D721Med (cell line): Measurements from ENCODE around the gene VSTM2L.
"Not testable (repeated sequence)": the region's sequence is repeated elsewhere in the genome, so short reads cannot be mapped to it uniquely, and the experiment has no call there.

Experiments
- DNase-seq: peaks from one replicate; pipeline ENCODE4 v3.0.0; 2011; ENCODE audit warnings: low spot score; ENCODE audit not compliant: insufficient read length
- FAIRE-seq: peaks from 2 replicates; lab custom pipeline; 2011; peaks lifted over from hg19 to GRCh38; lab: Jason Lieb, UNC
- TF ChIP-seq, protein P1 (sequence below): IDR thresholded peaks from 2 replicates; pipeline ENCODE4 v1.5.1; 2012; ENCODE audit warnings: mild to moderate bottlenecking, control low read depth; ENCODE audit not compliant: insufficient read depth; ENCODE audit errors: missing control alignments

VSTM2L gene, protein sequence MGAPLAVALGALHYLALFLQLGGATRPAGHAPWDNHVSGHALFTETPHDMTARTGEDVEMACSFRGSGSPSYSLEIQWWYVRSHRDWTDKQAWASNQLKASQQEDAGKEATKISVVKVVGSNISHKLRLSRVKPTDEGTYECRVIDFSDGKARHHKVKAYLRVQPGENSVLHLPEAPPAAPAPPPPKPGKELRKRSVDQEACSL

DNA sequence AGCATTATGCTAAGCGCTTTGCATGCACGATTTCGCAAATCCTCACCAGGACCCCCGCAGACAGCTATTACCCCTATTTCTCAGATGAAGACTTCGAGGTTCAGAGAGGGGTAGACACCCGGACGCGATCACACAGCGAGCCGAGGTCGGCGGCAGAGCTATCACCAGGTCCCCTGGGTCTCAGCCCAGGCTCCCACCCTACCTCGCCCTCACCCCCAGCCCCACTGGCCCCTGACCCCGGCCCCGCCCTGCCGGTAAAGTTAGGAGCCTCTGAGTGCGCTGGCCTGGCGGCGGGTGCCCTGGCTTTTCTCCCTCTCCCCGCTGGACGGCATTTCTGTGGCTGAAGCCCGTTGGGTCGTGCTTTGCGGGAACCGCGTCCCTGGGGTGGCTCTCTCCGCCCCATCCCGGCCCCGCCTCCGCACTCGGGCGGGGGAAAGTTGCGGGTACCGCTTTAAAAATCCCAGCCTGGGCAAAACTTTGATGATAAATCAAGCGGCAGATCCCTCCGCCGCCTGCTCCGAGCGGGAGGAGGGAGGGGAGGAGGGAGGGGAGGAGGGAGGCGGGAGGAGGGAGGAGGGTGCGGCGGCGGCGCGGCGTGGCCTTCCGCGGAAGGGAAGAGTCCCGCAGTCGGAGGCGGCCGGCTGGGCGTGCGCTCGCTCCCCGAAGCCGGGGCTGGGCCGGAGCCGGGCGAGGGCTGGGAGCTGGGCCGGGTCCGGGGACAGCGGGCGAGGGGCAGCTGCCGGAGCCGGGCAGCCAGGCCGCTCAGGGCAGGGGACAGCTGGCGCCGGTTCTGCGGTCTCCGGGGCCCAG is at the start of gene VSTM2L:
TSS of gene VSTM2L (plus strand) at position 624 of the 810 bp plus-strand sequence. CDS start 224 bp downstream, outside the sequence.
- TF ChIP-seq, protein P1, sequence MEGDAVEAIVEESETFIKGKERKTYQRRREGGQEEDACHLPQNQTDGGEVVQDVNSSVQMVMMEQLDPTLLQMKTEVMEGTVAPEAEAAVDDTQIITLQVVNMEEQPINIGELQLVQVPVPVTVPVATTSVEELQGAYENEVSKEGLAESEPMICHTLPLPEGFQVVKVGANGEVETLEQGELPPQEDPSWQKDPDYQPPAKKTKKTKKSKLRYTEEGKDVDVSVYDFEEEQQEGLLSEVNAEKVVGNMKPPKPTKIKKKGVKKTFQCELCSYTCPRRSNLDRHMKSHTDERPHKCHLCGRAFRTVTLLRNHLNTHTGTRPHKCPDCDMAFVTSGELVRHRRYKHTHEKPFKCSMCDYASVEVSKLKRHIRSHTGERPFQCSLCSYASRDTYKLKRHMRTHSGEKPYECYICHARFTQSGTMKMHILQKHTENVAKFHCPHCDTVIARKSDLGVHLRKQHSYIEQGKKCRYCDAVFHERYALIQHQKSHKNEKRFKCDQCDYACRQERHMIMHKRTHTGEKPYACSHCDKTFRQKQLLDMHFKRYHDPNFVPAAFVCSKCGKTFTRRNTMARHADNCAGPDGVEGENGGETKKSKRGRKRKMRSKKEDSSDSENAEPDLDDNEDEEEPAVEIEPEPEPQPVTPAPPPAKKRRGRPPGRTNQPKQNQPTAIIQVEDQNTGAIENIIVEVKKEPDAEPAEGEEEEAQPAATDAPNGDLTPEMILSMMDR: no peak
- DNase-seq (no peak), FAIRE-seq (no peak)

DNA sequence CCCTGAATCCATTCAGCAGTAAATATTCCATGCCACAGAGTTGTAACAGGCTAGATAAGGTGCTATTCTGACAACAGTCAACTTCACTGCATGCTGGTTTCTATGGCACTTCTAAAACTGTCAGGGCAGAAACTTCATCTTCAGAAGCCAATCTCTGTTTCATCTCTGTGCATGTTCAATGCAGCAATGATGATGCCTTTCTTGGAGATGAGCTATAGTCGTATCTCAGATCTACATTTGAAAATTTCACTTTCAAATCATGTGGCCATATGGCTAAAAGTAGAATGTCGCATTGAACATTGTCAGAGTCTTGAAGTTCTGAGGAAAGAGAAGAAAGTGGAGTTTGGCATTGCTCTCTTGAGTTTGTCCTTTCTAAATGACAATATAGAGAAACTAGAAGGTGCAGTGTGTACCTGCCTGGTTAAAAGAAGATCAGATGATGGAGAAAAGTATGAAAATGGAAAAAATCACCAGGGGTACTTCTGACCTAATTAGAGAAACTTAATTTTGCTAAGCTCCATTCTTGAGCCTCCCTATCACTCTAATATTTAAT is 49.0 kb upstream of the VSTM2L start:
- DNase-seq: no peak
- TF ChIP-seq, protein P1: no peak
- no peak for FAIRE-seq

DNA sequence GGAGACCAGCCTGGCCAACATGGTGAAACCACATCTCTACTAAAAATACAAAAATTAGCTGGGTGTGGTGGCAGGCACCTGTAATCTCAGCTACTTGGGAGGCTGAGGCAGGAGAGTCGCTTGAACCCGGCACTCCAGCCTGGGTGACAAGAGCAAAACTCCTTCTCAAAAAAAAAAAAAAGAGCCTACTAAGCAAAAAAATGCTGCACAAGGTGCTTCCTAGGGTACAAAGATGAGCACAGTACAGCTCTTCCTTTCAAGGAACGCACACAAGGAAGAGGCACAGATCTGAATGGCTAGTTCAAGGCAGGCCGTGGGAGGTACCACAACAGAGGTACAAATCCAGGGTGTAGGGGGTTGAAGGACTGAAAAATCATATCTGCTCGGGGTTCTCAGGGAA is 46.9 kb upstream of the VSTM2L start:
- DNase-seq, FAIRE-seq: not testable (repeated sequence)

DNA sequence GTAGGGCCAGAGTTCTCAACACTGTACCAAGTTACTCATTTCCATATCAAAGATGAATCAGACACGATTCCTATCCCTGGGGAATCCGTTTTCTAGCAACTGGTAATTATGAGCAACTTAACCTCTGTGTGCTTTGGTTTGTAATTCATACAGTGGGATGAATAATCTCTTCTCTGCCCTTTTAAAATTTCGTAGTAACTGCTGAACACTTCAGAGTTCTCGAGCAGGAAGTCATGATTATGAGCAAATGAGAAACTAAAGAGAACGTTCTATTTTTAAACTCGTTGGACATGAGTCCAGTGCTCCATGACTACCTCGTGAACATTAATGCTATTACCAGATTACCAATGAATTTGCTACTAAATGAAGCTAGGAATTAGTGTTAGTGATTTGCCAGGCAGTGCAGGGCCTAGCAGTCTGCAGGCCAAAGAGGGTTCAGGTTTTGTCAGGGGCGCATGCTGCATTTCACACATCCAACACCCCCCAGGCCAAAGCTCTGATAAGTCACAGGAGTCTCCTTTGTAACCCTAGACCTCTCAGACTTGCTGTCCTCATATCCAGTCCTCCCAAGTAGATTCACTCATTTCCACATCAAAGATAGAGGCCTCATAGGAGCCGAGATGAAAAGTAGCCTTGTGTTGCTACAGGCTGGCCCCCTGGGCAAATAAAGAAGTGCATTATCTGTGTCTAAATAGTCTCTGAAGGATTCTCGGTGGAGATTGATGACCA is 45.8 kb upstream of the VSTM2L start:
- TF ChIP-seq, protein P1: no peak
- DNase-seq (no peak), FAIRE-seq (peak; percentile 69)

DNA sequence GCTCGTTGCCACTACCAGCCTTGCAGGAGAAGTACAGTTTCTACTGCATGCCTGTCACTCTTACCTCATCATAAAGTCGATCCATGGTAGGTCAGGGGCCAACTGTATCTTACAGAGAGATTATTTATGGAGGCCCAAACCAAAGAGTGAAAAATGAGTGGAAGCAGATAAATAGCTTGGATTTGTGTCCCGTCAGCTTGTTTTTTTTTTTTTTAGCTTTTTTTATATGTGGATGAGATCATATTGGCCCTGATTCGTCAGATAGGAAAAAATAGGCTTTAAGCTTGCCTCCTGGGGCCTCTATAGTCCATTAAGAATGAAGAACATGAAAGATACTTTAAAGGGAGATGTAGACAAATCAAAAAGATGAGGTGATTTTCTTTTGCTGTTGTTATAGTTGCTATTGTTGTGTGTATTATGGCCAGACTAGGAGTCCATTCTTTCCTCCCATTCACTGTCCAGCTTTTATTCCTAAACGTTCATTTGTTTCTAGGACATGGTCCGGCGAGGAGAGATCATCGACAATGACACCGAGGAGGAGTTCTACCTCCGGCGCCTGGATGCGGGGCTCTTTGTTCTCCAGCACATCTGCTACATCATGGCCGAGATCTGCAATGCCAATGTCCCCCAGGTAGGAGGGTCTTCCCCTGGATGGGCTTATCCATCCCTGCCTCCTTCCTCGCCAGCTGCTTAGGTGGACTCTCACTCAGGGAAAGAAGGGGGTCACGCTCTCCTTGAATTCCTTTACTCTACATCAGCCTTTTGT is 43.3 kb upstream of the VSTM2L start:
- FAIRE-seq: no peak
- DNase-seq: no peak
- TF ChIP-seq, protein P1: no peak

DNA sequence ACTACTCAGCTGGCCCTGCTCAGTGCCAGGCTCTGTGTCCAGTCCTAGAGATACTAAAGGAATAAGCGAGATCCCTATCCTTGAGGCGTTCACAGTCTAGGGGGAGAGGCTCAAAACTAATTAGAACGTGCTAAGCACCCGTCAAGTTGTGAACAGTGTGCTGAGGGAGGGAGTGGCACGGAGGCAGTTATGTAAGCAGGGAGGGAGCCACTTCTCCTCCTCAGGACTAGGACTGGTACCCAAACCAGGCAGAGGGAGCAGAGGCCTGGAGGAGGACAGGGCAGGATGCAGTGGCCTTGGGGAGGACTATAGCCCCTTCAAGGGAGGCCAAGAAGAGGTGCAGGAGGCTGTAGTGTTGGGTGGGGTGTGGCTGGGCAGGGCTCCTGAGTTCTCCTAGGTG is 39.6 kb upstream of the VSTM2L start:
- TF ChIP-seq, protein P1: no peak
- FAIRE-seq: no peak
- DNase-seq: no peak
